GM20431 (cell line): ENCODE data around the gene UMODL1.

ENCODE experiments used
- in situ Hi-C: fragments of 300-500 bp; cut with MseI, MboI; formaldehyde crosslinking; loops from one replicate; pipeline ENCODE4 v1.15.0; 2020; ENCODE audit warnings: low sequenced_read_pairs; ENCODE audit not compliant: unreplicated experiment

The UMODL1 gene, protein sequence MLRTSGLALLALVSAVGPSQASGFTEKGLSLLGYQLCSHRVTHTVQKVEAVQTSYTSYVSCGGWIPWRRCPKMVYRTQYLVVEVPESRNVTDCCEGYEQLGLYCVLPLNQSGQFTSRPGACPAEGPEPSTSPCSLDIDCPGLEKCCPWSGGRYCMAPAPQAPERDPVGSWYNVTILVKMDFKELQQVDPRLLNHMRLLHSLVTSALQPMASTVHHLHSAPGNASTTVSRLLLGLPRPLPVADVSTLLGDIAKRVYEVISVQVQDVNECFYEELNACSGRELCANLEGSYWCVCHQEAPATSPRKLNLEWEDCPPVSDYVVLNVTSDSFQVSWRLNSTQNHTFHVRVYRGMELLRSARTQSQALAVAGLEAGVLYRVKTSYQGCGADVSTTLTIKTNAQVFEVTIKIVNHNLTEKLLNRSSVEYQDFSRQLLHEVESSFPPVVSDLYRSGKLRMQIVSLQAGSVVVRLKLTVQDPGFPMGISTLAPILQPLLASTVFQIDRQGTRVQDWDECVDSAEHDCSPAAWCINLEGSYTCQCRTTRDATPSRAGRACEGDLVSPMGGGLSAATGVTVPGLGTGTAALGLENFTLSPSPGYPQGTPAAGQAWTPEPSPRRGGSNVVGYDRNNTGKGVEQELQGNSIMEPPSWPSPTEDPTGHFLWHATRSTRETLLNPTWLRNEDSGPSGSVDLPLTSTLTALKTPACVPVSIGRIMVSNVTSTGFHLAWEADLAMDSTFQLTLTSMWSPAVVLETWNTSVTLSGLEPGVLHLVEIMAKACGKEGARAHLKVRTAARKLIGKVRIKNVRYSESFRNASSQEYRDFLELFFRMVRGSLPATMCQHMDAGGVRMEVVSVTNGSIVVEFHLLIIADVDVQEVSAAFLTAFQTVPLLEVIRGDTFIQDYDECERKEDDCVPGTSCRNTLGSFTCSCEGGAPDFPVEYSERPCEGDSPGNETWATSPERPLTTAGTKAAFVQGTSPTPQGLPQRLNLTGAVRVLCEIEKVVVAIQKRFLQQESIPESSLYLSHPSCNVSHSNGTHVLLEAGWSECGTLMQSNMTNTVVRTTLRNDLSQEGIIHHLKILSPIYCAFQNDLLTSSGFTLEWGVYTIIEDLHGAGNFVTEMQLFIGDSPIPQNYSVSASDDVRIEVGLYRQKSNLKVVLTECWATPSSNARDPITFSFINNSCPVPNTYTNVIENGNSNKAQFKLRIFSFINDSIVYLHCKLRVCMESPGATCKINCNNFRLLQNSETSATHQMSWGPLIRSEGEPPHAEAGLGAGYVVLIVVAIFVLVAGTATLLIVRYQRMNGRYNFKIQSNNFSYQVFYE

GRCh38 chr21:42071146-42071737 is at the start of gene UMODL1:
Gene UMODL1 (plus strand): TSS chr21:42071317. CDS start chr21:42071317, 0 bp downstream.
- in situ Hi-C loops: no loop called here

DNA sequence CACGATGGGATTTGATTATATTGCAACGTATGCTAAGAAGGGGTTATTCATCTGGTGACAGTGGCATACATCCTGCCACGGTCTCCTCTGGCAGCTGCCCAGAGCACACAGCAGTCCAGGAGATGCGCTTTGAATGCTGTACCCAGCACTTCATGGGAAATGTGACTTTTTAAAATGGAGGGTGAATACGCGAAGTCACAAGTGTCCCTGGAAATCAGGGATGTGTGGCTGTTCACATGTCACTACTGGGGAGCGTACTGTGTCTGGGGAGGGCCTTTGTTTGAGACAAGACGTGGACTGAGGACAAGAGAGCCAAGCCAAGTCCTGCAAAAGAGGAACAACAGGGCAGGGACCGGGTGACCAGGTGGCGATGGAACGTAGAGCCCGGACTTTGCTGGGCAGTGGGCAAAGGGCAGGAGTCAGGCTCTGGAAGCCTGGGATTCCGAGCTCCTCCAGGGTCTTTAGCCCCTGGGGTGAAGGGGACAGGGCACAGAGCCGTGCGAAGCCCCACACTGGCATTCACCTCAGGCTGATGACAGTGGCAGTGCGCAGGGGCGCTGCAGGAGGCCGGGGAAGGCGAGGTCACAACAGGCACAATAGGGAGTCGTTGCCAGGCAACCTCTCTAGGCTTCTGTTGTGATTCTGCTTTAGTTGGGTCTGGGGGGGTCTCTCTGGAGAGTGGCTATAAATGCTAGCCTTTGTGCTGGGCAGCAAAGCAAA is 49.6 kb upstream of the UMODL1 start:
- in situ Hi-C loops: no loop called here

- in situ Hi-C loops: no loop called here
Observed at GRCh38 chr21:42022091-42022430, 49.1 kb upstream of the UMODL1 start.

GRCh38 chr21:42022906-42023305 is 48.2 kb upstream of the UMODL1 start:
- in situ Hi-C loops: no loop called here

- in situ Hi-C loops: no loop called here
Observed at GRCh38 chr21:42025376-42026081, 45.6 kb upstream of the UMODL1 start.

DNA sequence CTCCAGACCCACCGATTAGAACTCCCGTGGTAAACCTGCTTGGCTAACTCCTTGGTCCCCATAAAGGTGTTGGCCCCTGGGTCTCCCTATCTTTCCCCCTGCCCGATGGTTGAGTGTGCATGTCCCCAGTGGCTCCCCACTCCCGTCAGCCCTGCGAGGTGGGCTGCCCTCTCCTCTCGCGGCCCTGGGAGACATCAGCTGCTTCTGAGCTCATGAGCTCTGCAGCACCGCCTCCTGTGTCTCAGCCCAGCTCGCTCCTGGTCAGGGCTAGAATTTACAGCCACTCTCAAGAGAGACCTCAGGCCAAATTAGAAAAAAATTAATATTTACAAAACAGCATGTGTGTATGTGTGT is 45.1 kb upstream of the UMODL1 start:
- in situ Hi-C loops: no loop called here

GRCh38 chr21:42027085-42027821 is 43.9 kb upstream of the UMODL1 start:
- in situ Hi-C loops: no loop called here

GRCh38 chr21:42027822-42028765 is 43.0 kb upstream of the UMODL1 start:
- in situ Hi-C loops: no loop called here

- in situ Hi-C loops: no loop called here
Observed at GRCh38 chr21:42028766-42029425, 42.2 kb upstream of the UMODL1 start.

DNA sequence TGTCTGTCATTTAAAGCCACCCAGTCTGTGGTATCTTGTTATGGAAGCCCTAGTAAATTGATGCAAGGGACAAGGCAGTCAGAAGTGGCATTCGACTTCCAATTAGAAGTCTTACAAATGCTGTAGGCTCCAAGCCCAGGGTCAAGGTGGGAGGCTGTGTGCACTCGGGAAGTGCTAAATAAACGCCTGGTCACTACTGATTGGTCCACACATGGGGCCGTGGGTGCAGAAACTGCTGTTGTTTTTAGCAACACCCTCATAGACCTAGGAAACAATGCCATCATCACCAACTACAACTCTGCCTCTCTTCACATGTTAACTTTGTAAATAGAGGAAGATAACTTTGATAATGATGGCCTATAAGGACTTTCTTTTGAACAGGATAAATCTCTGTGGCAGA is 40.8 kb upstream of the UMODL1 start:
- in situ Hi-C loops: no loop called here

DNA sequence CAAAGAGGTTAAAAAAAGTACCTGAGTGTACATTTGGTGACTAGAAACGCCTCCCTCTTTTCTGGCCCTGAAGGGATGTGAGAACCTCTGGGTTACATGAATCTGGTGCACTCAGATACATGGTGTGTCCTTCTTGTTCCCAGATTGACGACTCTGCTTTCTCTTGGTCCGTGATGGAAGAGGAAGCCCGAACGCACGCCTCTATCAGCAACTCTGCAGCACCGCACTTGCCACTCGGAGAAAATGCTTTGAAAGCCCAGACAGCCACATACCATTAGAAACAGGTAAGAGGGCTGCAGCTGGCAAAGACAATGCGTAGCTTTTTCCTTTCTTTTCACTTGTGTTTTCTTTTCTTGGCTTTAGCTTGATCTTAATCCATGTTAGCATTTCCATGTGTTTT is 39.9 kb upstream of the UMODL1 start:
- in situ Hi-C loops: no loop called here

GRCh38 chr21:42031816-42032215 is 39.3 kb upstream of the UMODL1 start:
- in situ Hi-C loops: no loop called here

DNA sequence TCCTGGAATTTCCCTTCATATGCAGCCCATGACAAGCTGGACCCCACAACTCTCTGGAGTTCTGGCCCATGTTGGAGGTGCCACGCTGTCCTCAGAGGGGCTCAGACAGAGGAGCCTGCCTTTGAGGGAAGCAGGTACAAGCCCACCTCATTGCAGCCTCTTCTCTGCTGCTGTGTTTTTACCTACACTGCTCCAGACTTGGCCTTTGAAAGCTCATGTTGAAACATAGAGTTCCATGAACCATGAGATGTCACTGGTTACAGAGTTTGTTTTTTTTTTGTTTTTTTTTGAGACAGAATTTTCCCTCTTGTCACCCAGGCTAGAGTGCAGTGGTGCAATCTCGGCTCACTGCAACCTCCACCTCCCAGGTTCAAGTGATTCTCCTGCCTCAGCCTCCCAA is 38.9 kb upstream of the UMODL1 start:
- in situ Hi-C loops: no loop called here

DNA sequence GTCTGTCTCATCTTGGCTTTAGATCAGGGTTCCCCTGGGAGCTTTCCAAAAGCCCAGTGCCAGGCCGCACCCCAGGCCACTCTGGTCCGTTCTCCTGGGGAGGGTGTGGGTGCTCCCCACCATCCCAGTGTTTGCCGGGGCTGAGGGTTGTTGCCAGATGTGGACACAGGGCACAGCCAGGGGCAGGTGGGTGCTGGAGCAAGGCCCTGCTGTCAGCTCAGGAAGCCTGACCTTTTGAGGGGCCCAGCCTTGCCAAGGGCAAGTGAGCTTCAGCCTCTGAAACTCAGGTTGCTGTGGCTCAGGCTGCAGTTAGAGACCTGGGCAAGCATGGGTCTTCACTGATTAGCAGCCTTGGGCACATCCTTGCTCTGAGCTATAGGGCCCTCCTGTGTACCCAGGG is 38.1 kb upstream of the UMODL1 start:
- in situ Hi-C loops: no loop called here

DNA sequence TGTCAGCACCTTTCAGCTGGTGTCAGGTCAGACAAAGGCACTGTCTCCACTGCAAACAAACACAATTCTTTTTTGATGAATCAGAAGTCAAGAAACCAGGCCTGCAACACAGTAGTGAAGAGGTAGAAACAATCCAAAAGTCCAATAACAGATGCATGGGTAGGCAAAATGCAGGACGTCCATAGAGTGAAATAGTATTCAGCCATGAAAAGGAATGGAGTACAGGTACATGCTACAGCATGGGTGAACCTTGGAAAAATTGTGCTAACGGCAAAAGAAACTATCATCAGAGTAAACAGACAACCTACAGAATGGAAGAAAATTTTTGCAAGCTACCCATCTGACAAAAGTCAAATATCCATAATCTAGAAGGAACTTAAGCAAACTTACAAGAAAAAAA is 34.8 kb upstream of the UMODL1 start:
- in situ Hi-C loops: no loop called here

GRCh38 chr21:42037516-42037915 is 33.6 kb upstream of the UMODL1 start:
- in situ Hi-C loops: no loop called here

DNA sequence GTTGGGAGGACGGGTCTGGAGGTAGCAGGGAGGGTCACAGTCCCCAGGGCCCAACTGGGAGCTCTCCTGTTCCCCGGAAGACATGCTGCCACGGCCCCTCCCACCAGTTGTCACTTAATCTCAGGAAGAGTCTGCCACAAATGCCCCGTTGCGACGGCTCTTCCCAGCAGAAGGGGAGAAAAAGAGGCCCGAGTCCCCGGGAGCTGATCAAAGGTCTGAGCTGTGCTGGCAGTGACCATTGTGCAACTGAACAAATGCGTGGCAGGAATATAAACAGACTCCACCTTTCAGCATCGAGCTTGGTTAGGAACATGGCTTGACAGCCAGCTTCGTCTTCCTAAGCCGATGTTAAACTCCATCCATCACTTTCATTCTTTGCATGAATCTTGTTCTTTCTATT is 33.2 kb upstream of the UMODL1 start:
- in situ Hi-C loops: no loop called here
